HL-60 (cell line): ENCODE data around the gene HIF1A.

Source experiments
- DNase-seq, 2 experiments: peaks; one replicate each; pipeline ENCODE4 v3.0.0-alpha.2; 2010 to 2020; ENCODE audit warnings: low read depth in 1 of 2, low spot score in 1 of 2
- H3K27ac ChIP-seq: fragments of 250-450 bp; sonication (Bioruptor Pico); replicated peaks from 2 replicates; pipeline ENCODE4 v1.5.1; 2020; ENCODE audit warnings: mild to moderate bottlenecking, moderate library complexity
- H3K27me3 ChIP-seq: fragments of 250-450 bp; sonication (Bioruptor Pico); 2 replicates; pipeline ENCODE4 v1.5.1; 2021; ENCODE audit warnings: mild to moderate bottlenecking, moderate library complexity; ENCODE audit not compliant: insufficient read depth, poor library complexity, severe bottlenecking
- H3K4me3 ChIP-seq: replicated peaks from 2 replicates; pipeline ENCODE4 v1.5.1; 2011; ENCODE audit warnings: mild to moderate bottlenecking, control low read depth, low read length; ENCODE audit not compliant: insufficient read depth
- GABPA ChIP-seq: IDR thresholded peaks from 2 replicates; pipeline ENCODE4 v1.6.1; 2012; ENCODE audit warnings: low read depth
- POLR2AphosphoS5 ChIP-seq: IDR thresholded peaks from 2 replicates; pipeline ENCODE4 v1.6.1; 2012; ENCODE audit warnings: low read depth
- REST ChIP-seq: IDR thresholded peaks from 2 replicates; pipeline ENCODE4 v1.6.1; 2012; ENCODE audit warnings: low read depth; ENCODE audit not compliant: insufficient replicate concordance
- SPI1 ChIP-seq: IDR thresholded peaks from 2 replicates; pipeline ENCODE4 v1.6.1; 2012; ENCODE audit warnings: low read depth, mild to moderate bottlenecking, borderline replicate concordance
- TF ChIP-seq, protein P1 (sequence below): IDR thresholded peaks from one replicate; pipeline ENCODE4 v1.5.1; 2011; ENCODE audit warnings: low read length, control low read depth, inconsistent platforms; ENCODE audit not compliant: insufficient read depth

The HIF1A gene

GRCh38 chr14:61678975-61679374 lies 16.3 kb upstream of the HIF1A start:
- H3K27ac ChIP-seq = peak overlapping the region; percentile 3; the same call in 1 of the 2 replicates
- DNase-seq = no peak
- no peak overlapping the region for H3K4me3 ChIP-seq
- TF ChIP-seq SPI1 (no peak), REST (no peak), POLR2AphosphoS5 (no peak), GABPA (no peak)
- TF ChIP-seq, protein P1, sequence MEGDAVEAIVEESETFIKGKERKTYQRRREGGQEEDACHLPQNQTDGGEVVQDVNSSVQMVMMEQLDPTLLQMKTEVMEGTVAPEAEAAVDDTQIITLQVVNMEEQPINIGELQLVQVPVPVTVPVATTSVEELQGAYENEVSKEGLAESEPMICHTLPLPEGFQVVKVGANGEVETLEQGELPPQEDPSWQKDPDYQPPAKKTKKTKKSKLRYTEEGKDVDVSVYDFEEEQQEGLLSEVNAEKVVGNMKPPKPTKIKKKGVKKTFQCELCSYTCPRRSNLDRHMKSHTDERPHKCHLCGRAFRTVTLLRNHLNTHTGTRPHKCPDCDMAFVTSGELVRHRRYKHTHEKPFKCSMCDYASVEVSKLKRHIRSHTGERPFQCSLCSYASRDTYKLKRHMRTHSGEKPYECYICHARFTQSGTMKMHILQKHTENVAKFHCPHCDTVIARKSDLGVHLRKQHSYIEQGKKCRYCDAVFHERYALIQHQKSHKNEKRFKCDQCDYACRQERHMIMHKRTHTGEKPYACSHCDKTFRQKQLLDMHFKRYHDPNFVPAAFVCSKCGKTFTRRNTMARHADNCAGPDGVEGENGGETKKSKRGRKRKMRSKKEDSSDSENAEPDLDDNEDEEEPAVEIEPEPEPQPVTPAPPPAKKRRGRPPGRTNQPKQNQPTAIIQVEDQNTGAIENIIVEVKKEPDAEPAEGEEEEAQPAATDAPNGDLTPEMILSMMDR = no peak
- no peaks in the 10 kb centered on the region for H3K27me3 ChIP-seq

DNA sequence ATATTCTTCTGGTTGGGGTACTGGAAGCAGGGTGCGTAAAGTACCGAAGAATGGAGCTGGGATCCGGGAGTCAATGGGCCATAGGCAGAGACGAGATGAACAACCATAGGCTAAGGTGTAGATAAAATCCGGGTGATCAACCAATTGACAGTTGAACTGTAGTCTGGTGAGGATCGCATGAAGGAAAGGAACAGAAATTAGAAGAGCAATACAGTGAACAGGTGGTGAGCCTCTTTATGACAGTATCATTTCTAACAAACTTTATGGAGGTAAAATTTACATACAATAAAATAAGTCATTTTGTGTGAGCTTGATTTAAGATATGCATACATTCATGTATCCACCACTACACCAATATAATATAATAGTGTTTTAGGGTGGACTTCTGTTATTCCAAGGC lies 13.9 kb upstream of the HIF1A start:
- no peak overlapping the region for H3K27ac ChIP-seq
- DNase-seq = no peak
- no peaks in the 10 kb centered on the region for H3K27me3 ChIP-seq
- TF ChIP-seq POLR2AphosphoS5 (no peak), GABPA (no peak)
- TF ChIP-seq, protein P1 = no peak
- H3K4me3 ChIP-seq = no peak overlapping the region

- H3K4me3 ChIP-seq = no peak overlapping the region
These were observed 12.2 kb upstream of the HIF1A start for GRCh38 chr14:61683108-61683507.

More at GRCh38 chr14:61683108-61683507, 12.2 kb upstream of the HIF1A start:
- Histone ChIP-seq H3K27me3 (no peaks in the 10 kb centered on the region), H3K27ac (no peak overlapping the region)
- TF ChIP-seq, protein P1 = no peak
- TF ChIP-seq REST (no peak), SPI1 (no peak), GABPA (no peak)
- no peak for DNase-seq
